Gastroesophageal sphincter (tissue), 3 donors: ENCODE measurements around the gene PLEKHH3.

Source experiments
- CTCF ChIP-seq, 4 experiments: fragments of 200-600 bp in 2 of 4; fragments of 450-650 bp in 2 of 4; sonication (generic) in 1 of 4; IDR thresholded peaks; one replicate each; pipeline ENCODE4 v1.5.1; 2017 to 2019; ENCODE audit warnings: antibody characterized with exemption in 4 of 4, mild to moderate bottlenecking in 2 of 4, moderate library complexity in 2 of 4
- EP300 ChIP-seq: sonication (generic); formaldehyde crosslinking; IDR thresholded peaks from one replicate; pipeline ENCODE4 v1.6.1; 2017; ENCODE audit warnings: antibody characterized with exemption, mild to moderate bottlenecking
- POLR2A ChIP-seq, 2 donors: fragments of 450-650 bp; IDR thresholded peaks; one replicate each; pipeline ENCODE4 v1.6.1; 2017; ENCODE audit warnings: antibody characterized with exemption in 2 of 2, mild to moderate bottlenecking in 2 of 2, moderate library complexity in 1 of 2

DNA sequence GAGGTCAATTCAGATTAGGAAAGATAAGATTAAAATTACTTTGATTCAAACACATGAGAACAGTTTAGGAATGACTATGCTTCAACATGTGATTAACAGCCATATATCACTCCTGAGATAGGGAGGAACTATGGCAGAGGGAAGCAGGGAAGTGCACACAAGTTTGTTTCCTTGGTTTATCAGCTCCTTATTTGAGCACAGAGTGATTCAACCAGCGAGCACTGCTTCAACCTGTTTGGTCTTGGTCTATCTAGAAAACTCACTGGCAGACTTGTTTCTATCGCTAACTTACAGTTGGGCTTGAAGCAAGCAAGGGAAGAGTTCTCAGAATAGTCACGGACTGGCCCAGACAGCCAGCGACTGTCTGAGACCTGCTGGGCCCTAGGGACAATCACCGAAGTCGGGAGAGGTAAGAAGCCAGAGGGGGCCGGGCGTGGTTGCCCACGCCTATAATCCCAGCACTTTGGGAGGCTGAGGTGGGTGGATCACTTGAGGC lies 43.8 kb downstream of the PLEKHH3 start:
- TF ChIP-seq CTCF (IDR thresholded peaks at IDR 0.05) (no peak), POLR2A (IDR thresholded peaks at IDR 0.05) (no peak), EP300 (no peak)
